Stimulated activated CD8-positive, alpha-beta memory T cell treated with anti-CD3 and anti-CD28 coated beads, Interleukin-4, amount 100 ng/mL, for 24 hours (primary cell): ENCODE data around the gene PCGF3.
"Not testable (repeated sequence)": the region's sequence is repeated elsewhere in the genome, so short reads cannot be mapped to it uniquely, and the experiment has no call there.

ENCODE experiments used
- DNase-seq: peaks from one replicate; pipeline ENCODE4 v3.0.0-alpha.2; 2020; ENCODE audit warnings: low read depth

Gene PCGF3

GRCh38 chr4:704198-704891, 1.3 kb upstream of the PCGF3 start:
- DNase-seq = no peak

DNA sequence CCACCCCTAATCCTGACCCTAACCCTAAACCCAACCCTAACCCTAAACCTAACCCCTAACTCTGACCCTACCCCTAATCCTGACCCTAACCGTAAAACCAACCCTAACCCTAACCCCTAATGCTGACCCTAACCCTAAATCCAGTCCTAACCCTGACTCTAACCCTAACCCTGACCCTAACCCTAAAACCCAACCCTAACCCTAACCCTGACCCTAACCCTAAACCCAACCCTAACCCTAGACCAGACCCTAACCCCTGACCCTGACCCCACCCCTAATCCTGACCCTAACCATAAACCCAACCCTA, 708 bp upstream of the PCGF3 start:
- DNase-seq = no peak

- not testable (repeated sequence) for DNase-seq
These were observed 526 bp downstream of the PCGF3 start for GRCh38 chr4:706083-706633.

DNA sequence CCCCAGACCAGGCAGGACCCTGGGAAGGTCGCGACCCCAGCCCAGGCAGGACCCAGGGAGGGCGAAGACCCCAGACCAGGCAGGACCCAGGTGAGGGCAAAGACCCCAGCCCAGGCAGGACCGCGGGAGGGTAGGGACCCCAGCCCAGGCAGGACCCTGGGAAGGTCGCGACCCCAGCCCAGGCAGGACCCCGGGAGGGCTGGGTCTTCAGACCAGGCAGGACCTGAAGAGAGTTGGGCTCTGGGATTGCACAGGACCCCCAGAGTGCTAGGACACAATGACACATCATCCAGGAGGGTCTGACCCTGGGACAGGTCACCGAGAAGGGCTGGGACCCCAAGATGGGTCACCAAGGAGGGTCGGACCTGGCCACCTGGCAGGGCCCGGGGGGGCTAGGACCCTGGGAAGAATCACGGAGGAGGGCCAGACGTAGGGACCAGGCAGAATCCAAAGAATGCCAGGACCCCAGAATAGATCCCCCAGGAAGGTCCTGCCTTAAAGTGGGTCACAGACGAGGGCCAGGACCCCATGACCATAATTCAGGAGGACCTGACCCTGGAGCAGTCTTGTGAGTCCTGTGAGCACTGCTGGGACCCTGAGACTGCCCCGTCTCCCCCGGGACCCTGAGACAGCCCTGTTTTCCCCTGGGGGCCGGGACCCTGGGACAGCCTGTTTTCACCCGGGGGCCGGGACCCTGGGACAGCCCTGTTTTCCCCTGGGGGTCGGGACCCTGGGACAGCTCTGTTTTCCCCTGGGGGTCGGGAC, 1.4 kb downstream of the PCGF3 start:
- DNase-seq = no peak

- no peak for DNase-seq
These were observed 2.4 kb downstream of the PCGF3 start for GRCh38 chr4:707929-708630.

DNA sequence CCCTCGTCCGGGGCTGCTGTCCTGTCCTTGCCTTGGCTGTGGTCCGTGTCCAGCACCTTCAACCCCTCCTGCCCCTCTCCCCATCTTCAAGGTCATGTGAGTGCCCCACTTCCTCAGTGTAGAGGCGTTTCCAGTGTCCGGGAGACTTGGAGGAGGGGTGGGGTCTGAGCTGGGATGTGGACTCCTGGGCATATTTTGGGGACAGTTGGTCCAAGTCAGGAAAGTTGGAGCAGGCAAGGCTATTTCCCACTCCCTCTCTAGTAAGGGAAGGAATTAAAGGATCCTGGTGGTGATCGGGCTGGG, 3.0 kb downstream of the PCGF3 start:
- no peak for DNase-seq

GRCh38 chr4:709348-709747, 3.7 kb downstream of the PCGF3 start:
- DNase-seq = no peak

GRCh38 chr4:710116-710515, 4.5 kb downstream of the PCGF3 start:
- no peak for DNase-seq

- DNase-seq = no peak
These were observed 5.3 kb downstream of the PCGF3 start for GRCh38 chr4:710916-711315.

- DNase-seq = no peak
These were observed 6.5 kb downstream of the PCGF3 start for GRCh38 chr4:712093-712492.

- no peak for DNase-seq
These were observed 7.4 kb downstream of the PCGF3 start for GRCh38 chr4:712916-713632.

DNA sequence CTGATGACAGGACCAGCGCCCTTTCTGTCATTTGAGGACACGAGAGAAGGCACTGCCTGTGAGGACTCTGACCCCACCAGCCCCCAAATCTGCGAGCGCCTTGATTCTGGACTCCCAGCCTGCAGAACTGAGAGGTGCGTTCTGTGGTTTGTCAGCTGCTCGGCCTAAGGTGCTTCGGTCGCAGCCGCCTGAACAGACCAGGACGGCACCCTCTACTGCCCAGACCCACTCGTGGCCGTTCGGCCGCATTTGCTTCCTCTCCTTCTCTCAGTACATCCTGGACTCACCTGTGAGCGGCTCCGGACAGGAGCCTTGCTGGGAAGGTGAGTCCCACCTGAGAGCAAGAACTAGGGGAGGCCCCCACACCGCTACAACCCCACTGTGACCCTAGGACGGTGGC, 8.5 kb downstream of the PCGF3 start:
- DNase-seq = no peak

DNA sequence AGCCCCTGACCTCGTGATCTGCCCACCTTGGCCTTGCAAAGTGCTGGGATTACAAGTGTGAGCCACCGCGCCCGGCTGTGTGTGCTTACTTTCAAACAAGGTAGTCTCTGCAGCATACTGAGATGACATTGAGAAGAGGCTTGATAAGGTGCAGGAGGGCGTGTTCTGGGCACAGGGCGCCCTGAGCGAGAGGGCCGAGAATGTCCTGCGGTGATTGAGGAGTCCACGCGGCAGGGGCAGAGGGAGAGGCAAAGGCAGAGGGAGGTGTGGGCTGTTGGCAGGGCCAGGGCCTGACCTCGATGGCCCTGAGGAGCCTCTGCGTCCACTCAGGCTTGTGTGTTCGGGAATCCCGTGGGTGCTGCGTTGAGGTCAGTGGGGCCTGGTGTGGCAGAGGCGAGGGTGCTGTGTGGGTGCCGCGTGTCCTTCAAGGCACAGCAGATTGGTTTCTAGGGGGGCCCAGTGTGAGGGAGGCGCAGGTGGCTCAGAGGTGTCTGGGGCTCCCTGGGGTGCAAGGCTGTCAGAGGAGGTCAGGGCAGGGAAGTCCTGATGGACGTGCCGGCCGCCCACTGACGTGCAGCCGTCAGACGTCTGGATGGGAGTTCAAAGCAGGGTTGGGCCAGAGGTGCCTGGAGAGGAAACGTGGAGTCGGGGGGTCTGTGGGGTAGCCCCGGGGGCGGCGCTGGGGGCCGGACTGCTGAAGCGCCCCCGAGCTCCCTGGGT, 12.1 kb downstream of the PCGF3 start:
- DNase-seq = no peak

- no peak for DNase-seq
These were observed 12.8 kb downstream of the PCGF3 start for GRCh38 chr4:718460-718859.

GRCh38 chr4:720111-720860, 14.7 kb downstream of the PCGF3 start:
- no peak for DNase-seq

GRCh38 chr4:721261-722168, 15.9 kb downstream of the PCGF3 start:
- no peak for DNase-seq

- DNase-seq = no peak
These were observed 16.6 kb downstream of the PCGF3 start for GRCh38 chr4:722169-722725.

- no peak for DNase-seq
These were observed 17.3 kb downstream of the PCGF3 start for GRCh38 chr4:722851-723360.

DNA sequence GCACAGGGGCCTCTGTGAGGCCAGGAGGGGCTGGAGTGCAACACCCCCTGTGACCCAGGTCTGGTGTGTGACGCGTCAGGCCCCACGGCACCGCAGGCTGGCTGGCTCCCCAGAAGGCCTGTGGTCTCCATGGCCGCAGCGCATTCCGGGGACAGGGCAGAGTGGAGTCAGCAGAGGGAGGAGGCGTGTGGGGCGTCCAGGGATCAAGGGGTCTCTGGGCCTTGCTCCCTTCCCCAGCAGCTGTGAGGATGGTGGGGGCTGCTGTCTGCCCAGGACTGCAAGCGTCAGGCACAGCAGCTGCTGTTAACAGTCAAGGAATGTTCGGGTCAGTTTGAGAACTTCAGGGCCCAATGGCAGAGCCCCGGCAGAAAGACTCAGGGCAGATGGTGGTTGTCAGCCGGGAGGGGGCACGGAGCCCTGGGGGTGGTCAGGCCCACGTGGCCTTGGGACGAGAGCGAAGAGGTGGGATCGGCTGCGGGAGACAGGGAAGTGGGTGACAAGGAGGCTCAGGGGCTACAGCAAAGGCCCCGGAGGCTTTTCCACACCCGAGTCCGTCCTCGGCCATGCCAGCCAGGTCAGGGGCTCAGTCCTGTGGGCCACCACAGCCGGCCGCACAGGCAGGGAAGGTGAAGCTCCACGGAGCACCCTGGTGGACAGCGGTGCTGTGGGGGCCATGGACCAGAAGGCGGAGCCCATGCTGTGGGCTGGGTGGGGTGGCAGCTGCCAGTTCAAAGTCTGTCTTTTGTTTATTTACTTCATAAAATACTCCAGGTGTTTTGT, 18.3 kb downstream of the PCGF3 start:
- DNase-seq = no peak
